ENCODE data around the gene RALGPS2. TPM values are rescaled to one million over a fixed set of nuclear protein-coding genes. Genes with fewer than 3 reads are reported as not detected.

Gene RALGPS2
- total RNA-seq, 1 experiment from 2014 or later, result 38.0 TPM

DNA sequence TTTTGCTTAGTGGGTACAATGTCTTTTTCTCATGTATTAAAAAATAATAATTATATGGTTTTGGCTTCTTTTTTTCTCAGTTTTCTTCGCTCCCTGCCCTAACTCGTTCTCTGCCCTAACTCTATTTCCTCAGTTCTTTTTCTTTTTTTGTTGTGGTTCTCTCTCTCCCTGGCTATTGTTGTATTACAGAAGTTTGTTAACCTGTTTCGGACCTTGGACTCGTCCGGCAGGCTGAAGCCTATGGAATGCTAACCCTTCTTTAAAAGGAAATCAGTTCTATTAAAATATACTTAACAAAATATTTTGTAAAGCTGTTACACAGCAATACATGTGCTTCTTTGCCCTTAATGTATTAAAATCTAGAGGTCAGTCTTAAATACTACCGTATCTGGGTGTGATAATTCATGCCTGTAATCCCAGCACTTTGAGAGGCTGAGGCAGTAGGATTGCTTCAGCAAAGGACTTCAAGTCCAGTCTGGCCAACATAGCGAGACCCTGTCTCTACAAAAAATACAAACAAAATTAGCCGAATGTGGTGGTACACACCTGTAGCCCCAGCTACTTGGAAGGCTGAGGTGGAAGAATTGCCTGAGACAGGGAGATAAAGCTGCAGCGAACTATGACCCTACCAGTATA is 81.7 kb downstream of the RALGPS2 start:
- no peaks in the 10 kb centered on the region for H3K27me3 Mint-ChIP-seq (ENCODE audit: low read depth)
- ChIA-PET POLR2A (no interaction called here), CTCF (interaction anchor here (0.6 to 2.1 kb wide), 2 partner anchors 39 to 196 kb away, joined by 3 to 5 read pairs; no protein-coding TSS in a partner anchor)
- TF ChIP-seq TEAD4 (CRISPR knock-in tag; IDR thresholded peaks at IDR 0.05), result no peak
- TF ChIP-seq, protein P1, sequence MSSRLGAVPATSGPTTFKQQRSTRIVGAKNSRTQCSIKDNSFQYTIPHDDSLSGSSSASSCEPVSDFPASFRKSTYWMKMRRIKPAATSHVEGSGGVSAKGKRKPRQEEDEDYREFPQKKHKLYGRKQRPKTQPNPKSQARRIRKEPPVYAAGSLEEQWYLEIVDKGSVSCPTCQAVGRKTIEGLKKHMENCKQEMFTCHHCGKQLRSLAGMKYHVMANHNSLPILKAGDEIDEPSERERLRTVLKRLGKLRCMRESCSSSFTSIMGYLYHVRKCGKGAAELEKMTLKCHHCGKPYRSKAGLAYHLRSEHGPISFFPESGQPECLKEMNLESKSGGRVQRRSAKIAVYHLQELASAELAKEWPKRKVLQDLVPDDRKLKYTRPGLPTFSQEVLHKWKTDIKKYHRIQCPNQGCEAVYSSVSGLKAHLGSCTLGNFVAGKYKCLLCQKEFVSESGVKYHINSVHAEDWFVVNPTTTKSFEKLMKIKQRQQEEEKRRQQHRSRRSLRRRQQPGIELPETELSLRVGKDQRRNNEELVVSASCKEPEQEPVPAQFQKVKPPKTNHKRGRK (CRISPR knock-in tag; IDR thresholded peaks at IDR 0.05; ENCODE audit: borderline replicate concordance), result no peak
- TF ChIP-seq ATF1 (CRISPR knock-in tag; IDR thresholded peaks at IDR 0.05), result no peak
- no peak for TF ChIP-seq IRF2 (CRISPR knock-in tag; IDR thresholded peaks at IDR 0.05; ENCODE audit: borderline replicate concordance, low read depth)
- no peak for TF ChIP-seq RORB (CRISPR knock-in tag; IDR thresholded peaks at IDR 0.05)
- TF ChIP-seq ZNF396 (CRISPR knock-in tag; IDR thresholded peaks at IDR 0.05; ENCODE audit: borderline replicate concordance), result no peak
- TF ChIP-seq ZNF423 (CRISPR knock-in tag; IDR thresholded peaks at IDR 0.05), result no peak
- no peak for TF ChIP-seq KAT7 (CRISPR knock-in tag; IDR thresholded peaks at IDR 0.05; ENCODE audit: borderline replicate concordance)
- TF ChIP-seq SMAD3 (CRISPR knock-in tag; IDR thresholded peaks at IDR 0.05; ENCODE audit: borderline replicate concordance), result no peak
- TF ChIP-seq ZNF416 (CRISPR knock-in tag; IDR thresholded peaks at IDR 0.05), result no peak
- TF ChIP-seq, protein P2, sequence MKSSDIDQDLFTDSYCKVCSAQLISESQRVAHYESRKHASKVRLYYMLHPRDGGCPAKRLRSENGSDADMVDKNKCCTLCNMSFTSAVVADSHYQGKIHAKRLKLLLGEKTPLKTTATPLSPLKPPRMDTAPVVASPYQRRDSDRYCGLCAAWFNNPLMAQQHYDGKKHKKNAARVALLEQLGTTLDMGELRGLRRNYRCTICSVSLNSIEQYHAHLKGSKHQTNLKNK (CRISPR knock-in tag; IDR thresholded peaks at IDR 0.05), result no peak
- TF ChIP-seq, protein P3, sequence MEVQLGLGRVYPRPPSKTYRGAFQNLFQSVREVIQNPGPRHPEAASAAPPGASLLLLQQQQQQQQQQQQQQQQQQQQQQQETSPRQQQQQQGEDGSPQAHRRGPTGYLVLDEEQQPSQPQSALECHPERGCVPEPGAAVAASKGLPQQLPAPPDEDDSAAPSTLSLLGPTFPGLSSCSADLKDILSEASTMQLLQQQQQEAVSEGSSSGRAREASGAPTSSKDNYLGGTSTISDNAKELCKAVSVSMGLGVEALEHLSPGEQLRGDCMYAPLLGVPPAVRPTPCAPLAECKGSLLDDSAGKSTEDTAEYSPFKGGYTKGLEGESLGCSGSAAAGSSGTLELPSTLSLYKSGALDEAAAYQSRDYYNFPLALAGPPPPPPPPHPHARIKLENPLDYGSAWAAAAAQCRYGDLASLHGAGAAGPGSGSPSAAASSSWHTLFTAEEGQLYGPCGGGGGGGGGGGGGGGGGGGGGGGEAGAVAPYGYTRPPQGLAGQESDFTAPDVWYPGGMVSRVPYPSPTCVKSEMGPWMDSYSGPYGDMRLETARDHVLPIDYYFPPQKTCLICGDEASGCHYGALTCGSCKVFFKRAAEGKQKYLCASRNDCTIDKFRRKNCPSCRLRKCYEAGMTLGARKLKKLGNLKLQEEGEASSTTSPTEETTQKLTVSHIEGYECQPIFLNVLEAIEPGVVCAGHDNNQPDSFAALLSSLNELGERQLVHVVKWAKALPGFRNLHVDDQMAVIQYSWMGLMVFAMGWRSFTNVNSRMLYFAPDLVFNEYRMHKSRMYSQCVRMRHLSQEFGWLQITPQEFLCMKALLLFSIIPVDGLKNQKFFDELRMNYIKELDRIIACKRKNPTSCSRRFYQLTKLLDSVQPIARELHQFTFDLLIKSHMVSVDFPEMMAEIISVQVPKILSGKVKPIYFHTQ (CRISPR knock-in tag; IDR thresholded peaks at IDR 0.05), result no peak
- TF ChIP-seq NFE2L1 (CRISPR knock-in tag; IDR thresholded peaks at IDR 0.05), result no peak
- TF ChIP-seq NFYB (CRISPR knock-in tag; conservative IDR thresholded peaks at IDR 0.05; ENCODE audit: low read depth), result no peak
- no peak for TF ChIP-seq SOX15 (CRISPR knock-in tag; IDR thresholded peaks at IDR 0.05)
- TF ChIP-seq, protein P4, sequence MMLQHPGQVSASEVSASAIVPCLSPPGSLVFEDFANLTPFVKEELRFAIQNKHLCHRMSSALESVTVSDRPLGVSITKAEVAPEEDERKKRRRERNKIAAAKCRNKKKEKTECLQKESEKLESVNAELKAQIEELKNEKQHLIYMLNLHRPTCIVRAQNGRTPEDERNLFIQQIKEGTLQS (CRISPR knock-in tag; conservative IDR thresholded peaks at IDR 0.05), result no peak
- H3K36me3 Mint-ChIP-seq, result peaks cover 7% of the 10 kb centered on the region
- peak overlapping the region; percentile 72; the same call in 1 of the 2 replicates for H3K27ac Mint-ChIP-seq
- DNase-seq (ENCODE audit: low spot score) (no peak), ATAC-seq (no peak)
- no peak overlapping the region for H3K4me3 Mint-ChIP-seq
- no peaks in the 10 kb centered on the region for H3K9me3 Mint-ChIP-seq
- H3K4me1 Mint-ChIP-seq, result peaks cover 5% of the 10 kb centered on the region; the same call in 1 of the 2 replicates

DNA sequence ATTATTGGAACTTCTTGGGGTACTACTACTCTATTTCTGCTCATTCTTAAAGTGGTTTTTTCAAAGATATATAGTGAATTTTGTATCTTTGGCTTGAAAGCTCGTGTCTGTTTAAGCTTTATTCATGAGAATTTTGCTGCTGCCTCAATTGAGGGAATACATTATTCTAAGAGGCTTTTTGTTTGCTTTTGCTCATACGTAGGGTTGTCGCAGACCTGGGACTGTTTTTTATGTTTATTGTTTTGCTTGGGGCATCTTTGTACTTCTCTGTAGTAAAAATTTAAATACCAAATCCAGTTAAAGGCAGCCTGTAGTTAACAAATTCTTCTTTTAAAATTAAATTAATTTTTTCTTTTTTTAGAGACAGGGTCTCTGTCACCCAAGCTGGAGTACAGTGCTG is 83.5 kb downstream of the RALGPS2 start:
- Mint-ChIP-seq H3K36me3 (peaks cover 7% of the 10 kb centered on the region), H3K4me1 (peaks cover 5% of the 10 kb centered on the region; the same call in 1 of the 2 replicates), H3K4me3 (no peak overlapping the region), H3K9me3 (no peaks in the 10 kb centered on the region), H3K27ac (no peak overlapping the region), H3K27me3 (ENCODE audit: low read depth) (no peaks in the 10 kb centered on the region)
- DNase-seq (ENCODE audit: low spot score) (no peak), ATAC-seq (no peak)
- no peak for TF ChIP-seq IRF2 (CRISPR knock-in tag; IDR thresholded peaks at IDR 0.05; ENCODE audit: borderline replicate concordance, low read depth)
- TF ChIP-seq, protein P5, sequence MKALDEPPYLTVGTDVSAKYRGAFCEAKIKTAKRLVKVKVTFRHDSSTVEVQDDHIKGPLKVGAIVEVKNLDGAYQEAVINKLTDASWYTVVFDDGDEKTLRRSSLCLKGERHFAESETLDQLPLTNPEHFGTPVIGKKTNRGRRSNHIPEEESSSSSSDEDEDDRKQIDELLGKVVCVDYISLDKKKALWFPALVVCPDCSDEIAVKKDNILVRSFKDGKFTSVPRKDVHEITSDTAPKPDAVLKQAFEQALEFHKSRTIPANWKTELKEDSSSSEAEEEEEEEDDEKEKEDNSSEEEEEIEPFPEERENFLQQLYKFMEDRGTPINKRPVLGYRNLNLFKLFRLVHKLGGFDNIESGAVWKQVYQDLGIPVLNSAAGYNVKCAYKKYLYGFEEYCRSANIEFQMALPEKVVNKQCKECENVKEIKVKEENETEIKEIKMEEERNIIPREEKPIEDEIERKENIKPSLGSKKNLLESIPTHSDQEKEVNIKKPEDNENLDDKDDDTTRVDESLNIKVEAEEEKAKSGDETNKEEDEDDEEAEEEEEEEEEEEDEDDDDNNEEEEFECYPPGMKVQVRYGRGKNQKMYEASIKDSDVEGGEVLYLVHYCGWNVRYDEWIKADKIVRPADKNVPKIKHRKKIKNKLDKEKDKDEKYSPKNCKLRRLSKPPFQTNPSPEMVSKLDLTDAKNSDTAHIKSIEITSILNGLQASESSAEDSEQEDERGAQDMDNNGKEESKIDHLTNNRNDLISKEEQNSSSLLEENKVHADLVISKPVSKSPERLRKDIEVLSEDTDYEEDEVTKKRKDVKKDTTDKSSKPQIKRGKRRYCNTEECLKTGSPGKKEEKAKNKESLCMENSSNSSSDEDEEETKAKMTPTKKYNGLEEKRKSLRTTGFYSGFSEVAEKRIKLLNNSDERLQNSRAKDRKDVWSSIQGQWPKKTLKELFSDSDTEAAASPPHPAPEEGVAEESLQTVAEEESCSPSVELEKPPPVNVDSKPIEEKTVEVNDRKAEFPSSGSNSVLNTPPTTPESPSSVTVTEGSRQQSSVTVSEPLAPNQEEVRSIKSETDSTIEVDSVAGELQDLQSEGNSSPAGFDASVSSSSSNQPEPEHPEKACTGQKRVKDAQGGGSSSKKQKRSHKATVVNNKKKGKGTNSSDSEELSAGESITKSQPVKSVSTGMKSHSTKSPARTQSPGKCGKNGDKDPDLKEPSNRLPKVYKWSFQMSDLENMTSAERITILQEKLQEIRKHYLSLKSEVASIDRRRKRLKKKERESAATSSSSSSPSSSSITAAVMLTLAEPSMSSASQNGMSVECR (CRISPR knock-in tag; IDR thresholded peaks at IDR 0.05; ENCODE audit: borderline replicate concordance), result no peak
- TF ChIP-seq, protein P6, sequence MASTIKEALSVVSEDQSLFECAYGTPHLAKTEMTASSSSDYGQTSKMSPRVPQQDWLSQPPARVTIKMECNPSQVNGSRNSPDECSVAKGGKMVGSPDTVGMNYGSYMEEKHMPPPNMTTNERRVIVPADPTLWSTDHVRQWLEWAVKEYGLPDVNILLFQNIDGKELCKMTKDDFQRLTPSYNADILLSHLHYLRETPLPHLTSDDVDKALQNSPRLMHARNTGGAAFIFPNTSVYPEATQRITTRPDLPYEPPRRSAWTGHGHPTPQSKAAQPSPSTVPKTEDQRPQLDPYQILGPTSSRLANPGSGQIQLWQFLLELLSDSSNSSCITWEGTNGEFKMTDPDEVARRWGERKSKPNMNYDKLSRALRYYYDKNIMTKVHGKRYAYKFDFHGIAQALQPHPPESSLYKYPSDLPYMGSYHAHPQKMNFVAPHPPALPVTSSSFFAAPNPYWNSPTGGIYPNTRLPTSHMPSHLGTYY (CRISPR knock-in tag; IDR thresholded peaks at IDR 0.05), result no peak
- POLR2A ChIA-PET, result no interaction called here
- CTCF ChIA-PET, result interaction anchor here (2.1 kb wide), 1 partner anchor 40 kb away, joined by 5 read pairs; no protein-coding TSS in a partner anchor

All from WTC11 (cell line).